Sciatic nerve (tissue), 2 donors: ENCODE measurements around the gene KRTAP1-5. TPM values are rescaled to one million over a fixed set of nuclear protein-coding genes. Genes with fewer than 3 reads are reported as not detected.
"Not testable (repeated sequence)": the region's sequence is repeated elsewhere in the genome, so short reads cannot be mapped to it uniquely, and the experiment has no call there.

Source experiments
- ATAC-seq: fragments of 200-7000 bp; cut with Tn5 transposase; one replicate; pipeline ENCODE4 v1.9.1; 2020; ENCODE audit warnings: mild to moderate bottlenecking, moderate library complexity
- DNase-seq: peaks from one replicate; pipeline ENCODE4 v3.0.0-alpha.2; 2020; ENCODE audit warnings: low spot score
- intact Hi-C: fragments of 100-400 bp; cut with DNase I; formaldehyde crosslinking; loops from one replicate; pipeline ENCODE4 v1.14.2; 2022
- total RNA-seq: library from RNA; stranded (reverse); fragmentation: NEBNext Ultra II Directional; extraction: Animal tissue kit (Norgen Biotek cat#: 25700); gene quantifications from one replicate; pipeline ENCODE4 v1.2.1, GENCODE V29; 2021
- donor health status: DM: no; HTN: no; CAD: no.
- donor health status: DM: no; HTN: no; CAD: no.

KRTAP1-5 gene
- total RNA-seq, 1 donor from 2014 or later = not detected

DNA sequence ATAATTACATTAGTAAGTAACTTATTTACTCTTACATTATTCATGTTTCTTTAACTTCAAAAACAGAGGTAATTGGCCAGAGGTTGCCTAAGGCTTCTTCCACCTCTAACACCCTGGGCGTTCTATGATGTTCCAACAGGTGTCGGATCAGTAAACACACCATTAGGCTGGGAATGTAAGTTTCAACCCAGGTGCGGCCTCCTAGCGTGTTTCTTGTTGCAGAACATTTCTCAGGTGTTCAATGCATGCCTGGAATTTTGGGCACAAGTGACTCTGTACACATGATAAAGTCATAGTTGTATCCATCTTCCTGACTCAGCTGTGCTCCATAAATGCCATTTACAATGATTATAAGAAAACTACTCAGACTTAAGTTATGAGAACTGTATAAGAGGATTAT lies 27.0 kb upstream of the KRTAP1-5 start:
- DNase-seq (no peak), ATAC-seq (no peak)
- intact Hi-C loops = no loop called here

DNA sequence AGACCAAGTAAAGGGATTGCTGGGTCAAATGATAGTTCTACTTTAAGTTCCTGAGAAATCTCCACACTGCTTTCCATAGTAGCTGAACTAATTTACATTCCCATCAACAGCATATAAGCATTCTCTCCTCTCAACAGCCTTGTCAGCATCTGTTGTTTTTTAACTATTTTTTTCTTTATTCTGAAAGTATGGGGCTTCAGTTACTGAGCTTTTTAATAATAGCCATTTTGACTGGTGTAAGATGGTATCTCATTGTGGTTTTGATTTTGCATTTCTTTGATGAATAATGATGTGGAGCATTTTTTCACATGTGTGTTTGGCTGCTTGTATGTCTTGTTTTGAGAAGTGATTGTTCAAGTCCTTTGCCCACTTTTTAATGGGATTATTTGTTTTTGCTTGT lies 25.6 kb upstream of the KRTAP1-5 start:
- ATAC-seq = no peak
- intact Hi-C loops = no loop called here
- no peak for DNase-seq

GRCh38 chr17:41049110-41049509 lies 22.1 kb upstream of the KRTAP1-5 start:
- ATAC-seq (no peak), DNase-seq (no peak)
- intact Hi-C loops = no loop called here

DNA sequence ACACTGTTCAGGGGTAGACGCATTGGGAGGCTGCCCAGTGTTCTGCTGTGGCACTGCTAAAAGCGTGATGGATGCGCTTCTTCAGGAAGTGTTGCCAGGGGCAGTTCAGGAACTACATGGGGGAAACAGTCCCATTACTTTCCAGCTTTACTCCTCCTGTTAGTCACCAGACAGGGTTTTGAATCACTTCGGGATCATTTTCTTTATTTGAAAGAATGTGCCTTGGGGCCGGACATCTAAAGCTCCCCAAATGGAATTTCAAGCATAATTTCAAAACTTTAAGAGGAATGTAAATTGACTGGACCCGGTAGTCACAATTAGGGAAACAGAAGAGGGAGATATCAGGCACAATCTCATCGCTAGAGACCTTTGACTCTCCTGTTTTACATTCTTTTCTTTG lies 21.4 kb upstream of the KRTAP1-5 start:
- intact Hi-C loops = no loop called here
- ATAC-seq (no peak), DNase-seq (no peak)

- intact Hi-C loops, ATAC-seq, DNase-seq: not testable (repeated sequence)
Measured at GRCh38 chr17:41046735-41047465, 19.9 kb upstream of the KRTAP1-5 start, which contains the start of gene KRTAP2-1. Gene KRTAP2-1 (minus strand): TSS chr17:41047316. CDS start chr17:41047267, 49 bp downstream.

DNA sequence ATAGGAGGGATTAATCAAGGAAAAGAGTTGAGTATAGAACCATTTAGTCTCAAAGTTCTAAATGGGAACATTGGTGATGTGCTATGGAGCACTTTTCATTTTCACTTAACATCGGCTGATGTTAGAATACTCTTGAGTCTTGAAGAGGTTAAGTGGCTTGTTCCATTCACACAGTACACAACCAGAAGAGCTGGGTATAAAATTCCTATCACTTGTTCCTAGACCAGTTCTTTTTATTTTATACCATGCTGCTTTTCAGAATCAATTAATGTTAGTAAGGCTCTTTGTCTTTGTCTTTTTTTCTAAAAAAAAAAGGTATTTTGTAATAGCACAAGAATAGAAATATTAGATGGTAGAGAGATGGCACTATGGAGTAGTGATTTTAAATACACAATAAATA lies 15.9 kb upstream of the KRTAP1-5 start:
- intact Hi-C loops = no loop called here
- ATAC-seq = no peak

DNA sequence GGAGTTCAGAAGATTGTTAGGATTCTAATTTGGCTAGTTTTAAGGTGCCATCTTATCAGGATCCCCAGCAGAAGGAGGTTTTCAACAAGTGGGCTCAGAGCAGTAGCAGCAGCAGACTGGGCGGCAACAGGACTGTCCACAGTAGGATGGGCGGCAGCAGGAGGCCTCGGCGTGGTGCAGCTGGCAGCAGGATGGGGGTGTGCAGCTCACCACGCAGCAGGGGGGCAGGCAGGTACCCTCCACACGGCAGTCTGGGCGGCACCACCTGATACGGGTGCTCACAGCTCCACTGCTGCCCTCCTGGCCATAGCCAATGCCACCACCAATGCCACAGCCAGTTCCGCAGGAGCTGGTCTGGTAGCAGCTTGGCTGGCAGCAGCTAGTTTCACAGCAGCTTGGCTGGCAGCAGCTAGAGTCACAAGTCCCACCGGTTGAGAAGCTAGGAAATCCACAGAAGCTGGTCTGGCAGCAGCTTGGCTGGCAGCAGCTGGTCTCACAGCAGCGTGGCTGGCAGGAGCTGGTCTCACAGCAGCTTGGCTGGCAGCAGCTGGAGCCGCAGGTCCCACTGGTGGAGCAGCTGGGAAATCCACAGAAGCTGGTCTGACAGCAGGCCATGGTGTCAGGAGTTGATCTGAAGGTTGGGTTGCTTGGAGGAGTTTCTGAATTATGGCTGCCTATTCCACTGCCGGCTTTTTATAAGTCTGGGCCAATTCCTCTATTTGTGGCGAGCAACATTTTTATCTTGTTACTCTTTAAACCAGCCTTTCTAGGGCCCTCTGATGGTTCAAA lies 14.0 kb upstream of the KRTAP1-5 start, which contains the start of gene KRTAP1-1:
KRTAP1-1 (minus strand) TSS at position 668 of the 789 bp plus-strand sequence; CDS start at position 615, 53 bp downstream.
- ATAC-seq, intact Hi-C loops: not testable (repeated sequence)

More for the DNA sequence above, 15.9 kb upstream of the KRTAP1-5 start:
- no peak for DNase-seq

DNA sequence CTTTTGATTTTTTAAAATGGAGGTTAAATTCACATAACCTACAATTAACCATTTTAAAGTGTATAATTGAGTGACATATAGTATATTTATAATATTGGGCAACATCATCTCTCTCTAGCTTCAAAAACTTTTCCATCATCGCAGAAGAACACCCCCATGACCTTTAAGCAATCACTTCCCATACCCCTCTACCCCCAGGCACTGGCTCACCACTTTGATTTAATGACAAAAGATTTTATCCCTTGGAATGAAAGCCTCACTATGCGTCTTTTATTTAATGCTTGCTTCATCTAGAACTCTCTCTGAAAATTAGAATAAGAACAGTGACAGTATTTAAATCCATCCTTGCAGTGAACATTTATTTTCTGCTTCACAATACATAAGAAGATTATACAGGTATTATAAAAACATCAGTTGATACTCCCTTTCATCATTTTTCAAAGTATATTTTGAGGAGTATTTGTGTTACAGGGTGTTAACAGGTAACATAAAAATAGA lies 10.9 kb upstream of the KRTAP1-5 start:
- intact Hi-C loops = no loop called here
- ATAC-seq = no peak
- DNase-seq = no peak

More for the DNA sequence above, 14.0 kb upstream of the KRTAP1-5 start, which contains the start of gene KRTAP1-1:
- DNase-seq = not testable (repeated sequence)

DNA sequence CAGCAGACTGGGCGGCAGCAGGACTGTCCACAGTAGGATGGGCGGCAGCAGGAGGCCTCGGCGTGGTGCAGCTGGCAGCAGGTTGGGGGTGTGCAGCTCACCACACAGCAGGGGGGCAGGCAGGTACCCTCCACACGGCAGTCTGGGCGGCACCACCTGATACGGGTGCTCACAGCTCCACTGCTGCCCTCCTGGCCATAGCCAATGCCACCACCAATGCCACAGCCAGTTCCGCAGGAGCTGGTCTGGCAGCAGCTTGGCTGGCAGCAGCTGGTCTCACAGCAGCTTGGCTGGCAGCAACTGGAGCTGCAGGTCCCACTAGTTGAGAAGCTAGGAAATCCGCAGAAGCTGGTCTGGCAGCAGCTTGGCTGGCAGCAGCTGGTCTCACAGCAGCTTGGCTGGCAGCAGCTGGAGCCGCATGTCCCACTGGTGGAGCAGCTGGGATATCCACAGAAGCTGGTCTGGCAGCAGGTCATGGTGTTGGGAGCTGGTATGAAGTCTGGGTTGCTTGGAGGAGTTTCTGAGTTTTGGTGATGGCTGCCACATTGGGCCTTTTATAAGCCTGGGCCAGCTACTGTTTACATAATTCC lies 7.4 kb upstream of the KRTAP1-5 start, which contains the start of gene KRTAP1-3:
KRTAP1-3 (minus strand) TSS at position 529 of the 590 bp plus-strand sequence; CDS start at position 476, 53 bp downstream.
- intact Hi-C loops, DNase-seq, ATAC-seq: not testable (repeated sequence)

GRCh38 chr17:41029633-41030245 lies 2.7 kb upstream of the KRTAP1-5 start, which contains the start of gene KRTAP1-4:
Gene KRTAP1-4 (minus strand): TSS chr17:41030195. CDS start chr17:41030078, 117 bp downstream.
- DNase-seq (no peak), ATAC-seq (no peak)
- intact Hi-C loops = no loop called here

DNA sequence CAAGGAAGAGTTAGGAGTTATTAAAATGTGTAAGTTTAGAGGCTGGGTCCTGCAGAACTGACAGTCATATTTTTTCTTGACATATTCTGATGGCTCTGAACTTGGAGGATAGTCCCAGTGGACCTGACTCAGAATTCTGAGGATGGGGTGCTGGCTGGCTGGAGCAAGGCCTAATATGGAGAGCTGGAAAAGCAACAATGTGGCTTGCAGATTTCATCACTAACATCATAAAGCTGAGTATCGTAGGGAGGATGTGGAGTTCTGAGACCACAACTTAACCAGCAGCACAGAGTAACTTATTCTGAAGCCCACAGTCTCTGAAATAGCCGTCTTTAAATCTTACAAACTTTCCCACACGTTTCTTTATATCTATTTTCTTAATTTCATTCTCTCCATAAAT lies 2.3 kb downstream of the KRTAP1-5 start:
- ATAC-seq (no peak), DNase-seq (no peak)
- intact Hi-C loops = no loop called here

- ATAC-seq = no peak
- intact Hi-C loops = no loop called here
- no peak for DNase-seq
Measured at GRCh38 chr17:41020336-41020735, 6.7 kb downstream of the KRTAP1-5 start.

GRCh38 chr17:41019415-41019814 lies 7.6 kb downstream of the KRTAP1-5 start:
- ATAC-seq (no peak), DNase-seq (no peak)
- intact Hi-C loops = no loop called here

DNA sequence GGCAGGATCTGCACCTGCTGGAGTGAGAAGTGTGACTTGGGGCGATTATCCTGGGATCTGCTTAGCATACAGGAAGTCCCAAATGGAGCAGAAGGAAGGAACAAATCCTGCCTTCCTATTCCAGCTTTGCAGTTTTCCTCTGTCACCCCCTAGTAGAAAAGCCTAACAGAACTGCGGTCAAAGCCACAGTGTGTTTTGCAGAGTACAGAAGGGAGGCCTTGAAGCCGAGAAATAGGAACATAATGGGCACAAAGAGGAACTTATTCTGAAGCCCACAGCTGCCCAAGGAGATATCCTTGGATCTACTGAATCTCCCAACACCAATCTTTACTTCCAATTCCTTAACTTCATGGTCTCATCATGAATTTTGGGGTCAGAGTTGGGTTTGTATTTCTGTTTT lies 8.5 kb downstream of the KRTAP1-5 start:
- intact Hi-C loops = no loop called here
- no peak for ATAC-seq
- no peak for DNase-seq

DNA sequence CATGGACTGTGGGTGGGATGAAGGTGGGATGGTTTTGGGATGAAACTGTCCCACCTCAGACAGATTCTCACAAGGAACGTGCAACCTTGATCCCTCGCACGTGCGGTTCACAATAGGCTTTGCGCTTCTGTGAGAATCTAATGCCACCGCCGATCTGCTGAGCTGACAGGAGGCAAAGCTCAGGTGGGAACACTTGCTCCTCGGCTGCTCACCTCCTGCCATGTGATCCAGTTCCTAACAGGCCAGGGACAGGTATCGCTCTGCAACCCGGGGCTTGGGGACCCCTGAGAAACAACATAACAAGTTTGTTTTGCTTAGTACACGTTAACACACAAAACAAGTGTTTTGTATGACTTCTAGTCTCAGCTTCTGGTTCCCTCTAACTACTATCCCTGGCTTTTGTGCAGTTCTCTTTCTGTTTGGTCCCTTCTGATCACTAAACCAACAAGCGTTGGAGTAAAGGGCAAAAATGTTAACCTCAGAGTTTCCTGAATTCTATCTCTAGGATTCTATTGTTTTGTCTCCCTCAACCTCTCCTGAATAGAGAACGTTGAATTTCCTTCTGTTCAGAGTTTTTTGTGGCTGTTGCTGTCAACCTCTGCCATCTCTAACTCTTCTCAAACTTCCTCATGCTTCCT lies 10.3 kb downstream of the KRTAP1-5 start:
- ATAC-seq (no peak), DNase-seq (no peak)
- intact Hi-C loops = no loop called here

DNA sequence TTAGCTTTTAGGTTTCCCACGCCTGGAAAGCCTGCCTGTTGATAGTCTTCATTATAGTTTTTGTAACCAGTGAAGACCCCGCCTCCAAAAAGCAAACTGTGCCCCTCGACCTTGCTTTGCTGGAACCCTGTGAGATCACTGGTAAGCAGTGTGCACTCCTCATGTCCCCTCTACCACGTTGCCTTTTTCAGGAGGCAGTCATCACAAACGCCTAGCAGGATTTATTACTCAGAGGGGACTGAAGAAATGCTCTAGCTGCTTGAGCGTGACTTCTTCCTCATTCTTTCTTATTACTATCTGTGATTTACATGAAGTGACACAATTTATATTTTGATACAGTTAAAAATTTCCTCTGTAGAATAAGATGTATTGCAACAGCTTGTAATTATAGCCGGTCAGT lies 11.6 kb downstream of the KRTAP1-5 start:
- no peak for ATAC-seq
- no peak for DNase-seq
- intact Hi-C loops = no loop called here

DNA sequence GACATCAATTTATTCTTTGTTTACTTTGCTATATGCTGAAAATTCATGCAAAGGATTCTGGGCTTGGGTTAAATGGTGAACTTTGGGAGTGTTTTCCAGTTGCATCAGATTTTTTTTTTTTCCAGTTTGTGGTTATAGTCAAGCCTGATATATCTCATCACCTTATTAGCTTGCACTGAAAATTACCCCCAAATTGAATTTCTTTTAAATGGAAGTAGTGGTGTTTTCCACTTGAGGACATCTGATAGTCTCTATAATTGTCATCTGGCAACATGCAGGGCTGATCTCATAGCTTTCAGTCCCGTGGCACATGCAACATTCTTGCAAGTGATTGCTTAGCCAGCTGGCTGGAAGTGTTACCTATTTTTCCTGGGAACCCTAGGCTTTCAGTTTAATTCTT lies 13.4 kb downstream of the KRTAP1-5 start:
- intact Hi-C loops = no loop called here
- DNase-seq = no peak

DNA sequence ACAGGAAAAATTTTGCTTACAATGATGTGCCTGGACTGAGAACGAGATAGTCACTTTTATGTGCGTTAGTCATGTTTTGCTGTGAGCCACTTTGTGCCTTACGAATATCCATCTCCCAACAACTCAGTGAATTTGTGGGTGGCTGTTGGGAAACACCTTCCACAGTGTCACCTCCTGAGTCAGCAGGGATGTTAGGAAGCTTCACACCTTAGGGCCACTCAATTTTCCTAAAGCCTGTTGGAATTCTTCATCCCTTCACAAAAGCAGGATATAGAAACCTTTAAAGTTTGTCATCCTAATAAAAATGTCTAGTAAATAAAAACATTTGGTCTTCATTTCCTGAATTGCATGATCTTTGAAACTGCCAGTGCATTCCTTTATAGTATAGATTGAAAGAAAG lies 13.8 kb downstream of the KRTAP1-5 start:
- no peak for DNase-seq
- intact Hi-C loops = no loop called here
- ATAC-seq = no peak

More for the DNA sequence above, 13.4 kb downstream of the KRTAP1-5 start:
- ATAC-seq = no peak
